GM23338 (cell line): ENCODE data around the gene MYO9A. TPM values are rescaled to one million over a fixed set of nuclear protein-coding genes. Genes with fewer than 3 reads are reported as not detected.

Experiments
- ATAC-seq: fragments of 200-7000 bp; cut with Tn5 transposase; 3 replicates; pipeline ENCODE4 v1.9.1; 2020
- DNase-seq: peaks from one replicate; pipeline ENCODE4 v3.0.0-alpha.2; 2015; ENCODE audit warnings: low spot score
- H2AFZ ChIP-seq: fragments of 200-600 bp; sonication (generic); 2 replicates; pipeline ENCODE4 v1.8.0; 2016; ENCODE audit warnings: antibody characterized with exemption, mild to moderate bottlenecking, moderate library complexity
- H3F3A ChIP-seq: fragments of 200-600 bp; sonication (generic); replicated peaks from 2 replicates; pipeline ENCODE4 v1.8.0; 2017; ENCODE audit warnings: antibody characterized with exemption, mixed run types, low read depth
- H3K27ac ChIP-seq: fragments of 200-600 bp; sonication (generic); 2 replicates; pipeline ENCODE4 v1.6.1; 2016; ENCODE audit warnings: low read depth
- H3K27me3 ChIP-seq: fragments of 200-600 bp; sonication (generic); 2 replicates; pipeline ENCODE4 v1.8.0; 2016; ENCODE audit warnings: mild to moderate bottlenecking, mixed run types, moderate library complexity; ENCODE audit not compliant: insufficient read depth
- H3K36me3 ChIP-seq: fragments of 200-600 bp; sonication (generic); 2 replicates; pipeline ENCODE4 v1.8.0; 2016; ENCODE audit warnings: mild to moderate bottlenecking; ENCODE audit not compliant: insufficient read depth
- H3K4me1 ChIP-seq: fragments of 200-600 bp; sonication (generic); 2 replicates; pipeline ENCODE4 v1.8.0; 2016; ENCODE audit warnings: mild to moderate bottlenecking, moderate library complexity; ENCODE audit not compliant: insufficient read depth
- H3K4me2 ChIP-seq: fragments of 200-600 bp; sonication (generic); 2 replicates; pipeline ENCODE4 v1.7.1; 2017; ENCODE audit warnings: mixed run types
- H3K4me3 ChIP-seq: fragments of 200-600 bp; sonication (generic); 2 replicates; pipeline ENCODE4 v1.6.1; 2016; ENCODE audit warnings: mixed run types
- H3K79me2 ChIP-seq: fragments of 200-600 bp; sonication (generic); replicated peaks from 2 replicates; pipeline ENCODE4 v1.8.0; 2017; ENCODE audit warnings: mild to moderate bottlenecking; ENCODE audit not compliant: insufficient read depth
- H3K9me2 ChIP-seq: fragments of 200-600 bp; sonication (generic); 2 replicates; pipeline ENCODE4 v1.8.0; 2017; ENCODE audit not compliant: insufficient read depth
- H4K20me1 ChIP-seq: fragments of 200-600 bp; sonication (generic); replicated peaks from 2 replicates; pipeline ENCODE4 v1.8.0; 2017; ENCODE audit warnings: mild to moderate bottlenecking; ENCODE audit not compliant: insufficient read depth
- H3K27ac Mint-ChIP-seq: 2 replicates; pipeline ENCODE4 v1.8.0; 2020; ENCODE audit warnings: inconsistent platforms, mild to moderate bottlenecking, moderate library complexity, mixed read lengths
- H3K27me3 Mint-ChIP-seq: 3 replicates; pipeline ENCODE4 v1.8.0; 2022; ENCODE audit warnings: low read depth, mild to moderate bottlenecking, moderate library complexity, mixed read lengths, inconsistent platforms; ENCODE audit not compliant: insufficient read depth, poor library complexity
- H3K36me3 Mint-ChIP-seq: 3 replicates; pipeline ENCODE4 v1.8.0; 2021; ENCODE audit warnings: low read depth, mild to moderate bottlenecking, inconsistent platforms, moderate library complexity, mixed read lengths
- H3K4me1 Mint-ChIP-seq: 3 replicates; pipeline ENCODE4 v1.8.0; 2020; ENCODE audit warnings: mild to moderate bottlenecking, inconsistent platforms, mixed read lengths
- H3K4me3 Mint-ChIP-seq: 3 replicates; pipeline ENCODE4 v1.8.0; 2021; ENCODE audit warnings: moderate library complexity, mild to moderate bottlenecking, inconsistent platforms, mixed read lengths
- H3K9me3 Mint-ChIP-seq: 3 replicates; pipeline ENCODE4 v1.8.0; 2020; ENCODE audit warnings: moderate library complexity, mild to moderate bottlenecking, inconsistent platforms, mixed read lengths
- CREB1 ChIP-seq: fragments of 250-450 bp; sonication (Bioruptor Pico); IDR thresholded peaks from 2 replicates; pipeline ENCODE4 v1.5.0; 2020; ENCODE audit warnings: low read depth, mild to moderate bottlenecking, moderate library complexity
- CTCF ChIP-seq, 2 experiments: fragments of 200-600 bp in 1 of 2; sonication (generic) in 1 of 2; conservative IDR thresholded peaks; 2 replicates each; pipeline versions ENCODE4 v1.5.1 to v1.6.1; 2016 to 2017; ENCODE audit warnings: antibody characterized with exemption in 2 of 2, low read depth in 2 of 2, mild to moderate bottlenecking in 2 of 2, moderate library complexity in 1 of 2
- ETS1 ChIP-seq: IDR thresholded peaks from 2 replicates; pipeline ENCODE4 v1.6.1; 2016; ENCODE audit warnings: antibody characterized with exemption
- EZH2 ChIP-seq: fragments of 200-600 bp; sonication (generic); IDR thresholded peaks from one replicate; pipeline ENCODE4 v1.8.0; 2017; ENCODE audit warnings: antibody characterized with exemption, mild to moderate bottlenecking, low read depth; ENCODE audit not compliant: unreplicated experiment
- EZH2phosphoT487 ChIP-seq: fragments of 200-600 bp; sonication (generic); IDR thresholded peaks from one replicate; pipeline ENCODE4 v1.8.1; 2018; ENCODE audit warnings: antibody characterized with exemption; ENCODE audit not compliant: unreplicated experiment
- JUNB ChIP-seq: IDR thresholded peaks from one replicate; pipeline ENCODE4 v1.6.1; 2016; ENCODE audit warnings: antibody characterized with exemption; ENCODE audit not compliant: unreplicated experiment
- REST ChIP-seq: IDR thresholded peaks from one replicate; pipeline ENCODE4 v1.6.1; 2018; ENCODE audit warnings: antibody characterized with exemption; ENCODE audit not compliant: unreplicated experiment
- STAT1 ChIP-seq: IDR thresholded peaks from one replicate; pipeline ENCODE4 v1.6.1; 2016; ENCODE audit warnings: antibody characterized with exemption; ENCODE audit not compliant: unreplicated experiment
- ZNF114 ChIP-seq: fragments of 250-450 bp; sonication (Bioruptor Pico); IDR thresholded peaks from 2 replicates; pipeline ENCODE4 v1.5.0; 2020; ENCODE audit warnings: mild to moderate bottlenecking, moderate library complexity
- ZNF331 ChIP-seq: fragments of 250-450 bp; sonication (Bioruptor Pico); IDR thresholded peaks from 2 replicates; pipeline ENCODE4 v1.5.0; 2020; ENCODE audit warnings: low read depth, mild to moderate bottlenecking, moderate library complexity
- polyA plus RNA-seq: library from polyadenylated mRNA; unstranded; fragments of >200 nt; fragmentation: Nextera tagmentation; extraction: Ambion mirVana; gene quantifications from 2 replicates; pipeline ENCODE4 v1.2.1, GENCODE V29; 2016
- total RNA-seq: library from RNA; depleted of rRNA; stranded (reverse); fragments of >200 nt; shearing (Covaris generic); gene quantifications from 2 replicates; pipeline ENCODE4 v1.2.3, GENCODE V29; 2014

The MYO9A gene
- total and polyA plus RNA-seq, 2 experiments from 2014 or later = 11.6 to 32.8 TPM

DNA sequence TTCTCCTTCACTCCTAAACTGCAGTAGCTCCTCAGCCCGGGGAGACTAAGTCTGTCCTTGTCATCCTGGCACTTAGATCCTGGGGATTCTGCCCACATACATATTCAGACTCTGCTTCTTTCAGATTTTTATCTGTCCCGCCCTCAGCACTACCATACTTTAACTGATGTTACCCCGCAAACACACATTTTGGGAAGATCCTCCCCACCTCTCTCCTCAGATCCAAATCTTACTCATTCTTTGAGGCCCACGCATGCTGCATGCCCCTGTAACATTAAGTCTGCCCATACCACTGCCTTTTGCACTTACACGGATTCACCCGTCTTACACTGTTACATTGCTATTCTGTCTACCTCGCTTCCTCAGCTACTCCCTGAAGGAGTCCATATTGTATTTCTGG is 36.4 kb upstream of the MYO9A start:
- no peak overlapping the region for H3K4me3 Mint-ChIP-seq
- no peaks in the 10 kb centered on the region for H3K27me3 ChIP-seq
- H3K4me3 ChIP-seq = no peak overlapping the region
- no peaks in the 10 kb centered on the region for H3K36me3 ChIP-seq
- H3K4me1 Mint-ChIP-seq = peaks cover 10% of the 10 kb centered on the region; the same call in 2 of the 3 replicates
- H3K27ac Mint-ChIP-seq = no peak overlapping the region
- H3K9me3 Mint-ChIP-seq = no peaks in the 10 kb centered on the region
- TF ChIP-seq ZNF331 (no peak), EZH2phosphoT487 (no peak), CTCF (conservative IDR thresholded peaks at IDR 0.05; ENCODE audit: low read depth in 2 of 2) (no peak), ZNF114 (no peak), JUNB (no peak), STAT1 (no peak), CREB1 (CRISPR knock-in tag) (no peak), EZH2 (no peak), REST (no peak), ETS1 (no peak)
- ATAC-seq = no peak
- no peaks in the 10 kb centered on the region; the same call in 1 of the 2 replicates for H4K20me1 ChIP-seq
- no peak overlapping the region for H3K4me2 ChIP-seq
- H3K36me3 Mint-ChIP-seq = no peaks in the 10 kb centered on the region
- no peaks in the 10 kb centered on the region for H3F3A ChIP-seq
- H3K27ac ChIP-seq = no peak overlapping the region
- no peak overlapping the region for H2AFZ ChIP-seq
- DNase-seq = no peak
- peaks cover 12% of the 10 kb centered on the region for H3K27me3 Mint-ChIP-seq
- H3K79me2 ChIP-seq = no peaks in the 10 kb centered on the region
- H3K4me1 ChIP-seq = peaks cover 7% of the 10 kb centered on the region
- H3K9me2 ChIP-seq = no peaks in the 10 kb centered on the region
